Choroid plexus epithelial cell (primary cell): ENCODE data around the gene ACP6.

Experiments used
- DNase-seq: peaks from one replicate; pipeline ENCODE4 v3.0.0-alpha.2; 2010; ENCODE audit warnings: low read depth
- H3K4me3 ChIP-seq: 2 replicates; pipeline ENCODE4 v1.5.1; 2011; ENCODE audit warnings: low read depth, mild to moderate bottlenecking, control low read depth, low read length, moderate library complexity
- TF ChIP-seq, protein P1 (sequence below): conservative IDR thresholded peaks from 2 replicates; pipeline ENCODE4 v1.5.1; 2011; ENCODE audit warnings: low read depth, mild to moderate bottlenecking, control low read depth, inconsistent platforms, low read length, moderate library complexity

The ACP6 gene

DNA sequence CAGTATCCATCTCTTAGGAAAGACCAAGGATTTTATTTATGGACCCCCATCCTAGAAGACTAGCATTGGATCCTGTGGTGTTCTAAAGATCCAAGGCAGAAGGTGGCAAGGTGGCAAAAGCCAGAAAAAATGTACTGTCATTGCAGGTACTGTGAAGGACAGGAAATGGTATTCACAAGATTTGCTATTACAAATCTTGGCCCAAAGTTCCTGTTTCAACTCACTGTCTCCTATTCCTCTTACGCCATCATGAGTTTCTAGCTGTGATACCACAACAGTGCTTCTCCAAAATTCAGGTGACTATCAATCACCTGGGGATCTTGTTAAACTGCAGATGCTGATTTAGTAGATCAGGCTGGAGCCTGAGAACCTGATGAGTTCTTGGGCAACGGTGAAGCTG lies 21.4 kb downstream of the ACP6 start:
- no peak for DNase-seq
- TF ChIP-seq, protein P1, sequence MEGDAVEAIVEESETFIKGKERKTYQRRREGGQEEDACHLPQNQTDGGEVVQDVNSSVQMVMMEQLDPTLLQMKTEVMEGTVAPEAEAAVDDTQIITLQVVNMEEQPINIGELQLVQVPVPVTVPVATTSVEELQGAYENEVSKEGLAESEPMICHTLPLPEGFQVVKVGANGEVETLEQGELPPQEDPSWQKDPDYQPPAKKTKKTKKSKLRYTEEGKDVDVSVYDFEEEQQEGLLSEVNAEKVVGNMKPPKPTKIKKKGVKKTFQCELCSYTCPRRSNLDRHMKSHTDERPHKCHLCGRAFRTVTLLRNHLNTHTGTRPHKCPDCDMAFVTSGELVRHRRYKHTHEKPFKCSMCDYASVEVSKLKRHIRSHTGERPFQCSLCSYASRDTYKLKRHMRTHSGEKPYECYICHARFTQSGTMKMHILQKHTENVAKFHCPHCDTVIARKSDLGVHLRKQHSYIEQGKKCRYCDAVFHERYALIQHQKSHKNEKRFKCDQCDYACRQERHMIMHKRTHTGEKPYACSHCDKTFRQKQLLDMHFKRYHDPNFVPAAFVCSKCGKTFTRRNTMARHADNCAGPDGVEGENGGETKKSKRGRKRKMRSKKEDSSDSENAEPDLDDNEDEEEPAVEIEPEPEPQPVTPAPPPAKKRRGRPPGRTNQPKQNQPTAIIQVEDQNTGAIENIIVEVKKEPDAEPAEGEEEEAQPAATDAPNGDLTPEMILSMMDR = no peak
- no peak overlapping the region for H3K4me3 ChIP-seq

DNA sequence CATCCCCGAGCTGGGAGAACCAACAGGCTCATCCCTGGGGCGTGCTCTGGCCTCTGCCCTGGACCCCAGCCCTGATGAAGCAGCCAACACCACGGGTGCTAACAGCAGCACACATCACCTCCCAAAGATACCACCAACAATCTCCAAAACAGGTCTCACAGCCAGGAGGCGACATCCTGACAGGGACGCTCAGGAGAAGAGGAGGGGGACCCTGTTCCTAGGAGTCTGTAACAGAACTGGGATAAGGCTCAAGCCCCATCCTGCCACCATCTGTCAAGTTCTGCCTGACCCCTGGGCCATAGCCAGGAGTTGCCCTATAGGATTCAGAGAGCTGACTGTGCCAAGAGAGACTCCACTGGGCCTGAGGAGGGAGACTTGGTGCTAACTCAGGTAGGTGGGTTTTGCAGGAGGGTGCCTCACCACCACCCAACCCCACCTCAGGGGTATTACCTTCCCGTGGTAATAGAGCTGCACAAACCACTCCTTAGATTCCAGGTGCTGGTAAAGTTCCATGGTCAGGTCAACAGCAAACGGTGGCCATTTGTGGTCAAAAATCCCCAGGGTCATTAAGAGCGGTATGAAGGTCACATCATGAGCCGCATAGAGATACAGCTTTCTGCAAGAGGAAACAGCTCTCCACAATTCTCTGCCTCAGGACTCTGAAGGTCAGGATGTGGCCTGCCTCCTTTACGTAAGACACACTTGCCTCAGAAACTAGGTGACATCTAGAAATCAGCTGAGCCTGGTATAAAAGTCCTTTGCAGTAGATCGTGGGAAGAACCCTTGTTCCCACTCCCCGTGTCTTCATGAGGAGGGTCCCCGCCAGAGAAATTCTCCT lies 22.3 kb downstream of the ACP6 start:
- H3K4me3 ChIP-seq = no peak overlapping the region
- TF ChIP-seq, protein P1 = no peak
- no peak for DNase-seq

DNA sequence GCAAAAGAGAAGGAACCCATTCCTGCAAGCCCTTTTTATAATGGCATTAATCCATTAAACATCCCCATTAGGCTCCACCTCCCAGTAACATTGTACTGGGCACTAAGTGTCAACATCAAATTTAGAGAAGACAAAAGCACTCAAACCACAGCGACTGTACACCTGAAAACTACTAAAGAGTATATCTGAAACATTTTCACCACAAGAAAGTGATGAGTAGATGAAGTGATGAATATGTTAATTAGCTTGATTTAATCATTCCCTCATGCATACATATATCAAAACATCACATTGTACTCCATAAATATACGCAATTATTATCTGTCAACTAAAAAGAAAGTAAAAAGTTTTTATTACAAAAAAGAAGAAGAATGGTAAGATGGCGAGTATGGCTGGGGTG lies 26.4 kb downstream of the ACP6 start:
- no peak overlapping the region for H3K4me3 ChIP-seq
- no peak for DNase-seq
- TF ChIP-seq, protein P1 = no peak

DNA sequence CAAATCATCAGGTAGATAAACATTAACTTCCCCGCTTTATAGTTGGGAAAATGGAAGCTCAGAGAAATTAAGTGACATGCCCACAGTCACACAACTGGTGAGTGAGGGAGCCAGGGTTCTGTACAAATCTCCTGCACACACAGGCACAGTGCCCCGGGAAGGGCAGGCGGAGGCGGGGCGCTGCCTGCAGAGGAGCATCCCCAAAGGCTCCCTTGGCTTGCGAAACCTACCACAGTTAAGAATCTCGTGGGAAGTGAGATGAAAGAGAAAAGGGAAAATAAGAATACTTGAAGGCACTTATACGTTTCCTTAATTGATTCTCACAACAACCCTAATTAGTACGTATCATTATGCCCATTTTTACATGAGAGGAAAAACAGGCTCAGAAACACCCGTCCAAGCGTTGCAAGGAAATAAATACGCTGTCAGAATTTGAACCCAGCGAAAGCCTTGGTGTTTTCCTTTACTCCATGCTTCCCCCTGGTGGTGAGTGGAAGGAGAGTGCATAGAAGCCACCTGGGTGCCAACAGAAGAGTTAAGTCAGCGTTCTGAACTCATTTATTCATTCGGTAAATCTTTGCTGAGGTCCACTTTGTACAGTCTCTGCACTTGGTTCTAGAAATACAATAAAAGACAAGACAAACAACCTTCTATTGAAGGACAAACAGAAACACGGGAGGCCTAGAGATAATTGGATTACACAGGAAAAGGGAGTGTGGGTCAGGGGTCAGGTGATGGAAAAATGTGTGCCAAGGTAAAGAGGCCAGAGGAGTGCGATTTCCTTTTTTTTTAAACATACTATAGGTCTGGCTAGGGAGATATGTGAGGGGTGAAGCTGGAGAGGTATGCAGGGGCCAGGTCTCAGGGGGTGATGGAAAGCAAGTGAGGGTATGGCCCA lies 28.4 kb downstream of the ACP6 start:
- TF ChIP-seq, protein P1 = peak; percentile 96
- H3K4me3 ChIP-seq = no peak overlapping the region
- peak; percentile 72 for DNase-seq

DNA sequence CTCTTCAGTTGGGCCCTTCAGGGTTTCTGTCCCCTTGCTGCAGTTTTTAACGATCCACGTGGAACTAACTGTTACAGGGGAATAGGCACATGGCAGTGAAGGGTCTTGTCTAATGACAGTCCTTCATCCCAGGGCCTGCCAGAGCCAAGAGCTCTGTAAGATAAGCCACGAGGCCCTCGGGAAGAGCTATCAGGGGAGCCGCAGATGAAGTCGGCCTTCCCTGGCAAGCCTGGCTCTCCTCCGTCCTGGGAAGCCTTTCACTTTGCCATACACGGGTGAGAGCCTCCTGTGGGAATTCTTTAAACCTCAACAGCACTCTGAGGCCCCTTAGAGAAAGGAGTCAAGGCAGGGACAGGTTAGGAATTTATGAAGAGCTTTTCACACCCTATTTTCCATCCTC lies 29.0 kb downstream of the ACP6 start:
- H3K4me3 ChIP-seq = no peak overlapping the region
- TF ChIP-seq, protein P1 = no peak
- DNase-seq = no peak

DNA sequence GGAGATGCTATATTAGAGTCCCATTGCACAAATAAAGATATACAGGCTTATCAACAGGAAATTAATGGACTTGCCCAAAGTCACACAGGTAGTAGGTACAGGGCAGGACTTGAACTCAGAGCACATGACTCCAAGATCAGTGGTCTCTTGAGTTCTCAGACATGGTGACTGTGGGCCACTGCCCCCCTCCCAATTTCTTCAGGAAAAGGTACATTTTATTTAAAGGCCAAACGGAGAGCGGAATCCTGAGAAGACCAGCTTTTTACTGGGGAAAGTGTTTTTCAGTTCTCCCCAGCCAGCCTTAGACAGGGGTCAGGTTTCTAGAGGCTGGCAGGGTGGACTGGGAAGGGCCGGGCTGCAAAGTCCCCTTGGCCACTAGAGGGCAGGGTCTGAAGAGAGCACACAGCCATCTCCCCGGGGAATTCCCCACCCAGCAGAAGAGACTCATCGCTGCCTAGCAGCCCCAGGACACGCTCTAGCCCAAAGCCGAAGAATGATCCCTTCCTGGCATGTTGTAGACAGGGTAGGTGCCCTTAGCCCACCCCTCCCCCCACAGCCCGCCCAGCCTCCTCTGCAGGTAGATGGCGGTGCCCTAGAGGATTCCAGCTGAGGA lies 29.7 kb downstream of the ACP6 start:
- TF ChIP-seq, protein P1 = peak; percentile 95
- DNase-seq = peak; percentile 90
- H3K4me3 ChIP-seq = no peak overlapping the region
